Mucosa of descending colon (tissue), 3 donors: ENCODE data around the gene ELP4. TPM values are rescaled to one million over a fixed set of nuclear protein-coding genes. Genes with fewer than 3 reads are reported as not detected.
A peak's percentile ranks its signal among the peaks of the same experiment; 100 is the strongest.
"Not testable (repeated sequence)": the region's sequence is repeated elsewhere in the genome, so short reads cannot be mapped to it uniquely, and the experiment has no call there.

ENCODE experiments used
- ATAC-seq: fragments of 200-7000 bp; cut with Tn5 transposase; one replicate; pipeline ENCODE4 v1.9.1; 2020; ENCODE audit warnings: mild to moderate bottlenecking, moderate library complexity
- DNase-seq, 3 donors: peaks; one replicate each; pipeline ENCODE4 v3.0.0-alpha.2; 2020
- H3K36me3 ChIP-seq: fragments of 200-600 bp; one replicate; pipeline ENCODE4 v1.8.0; 2021; ENCODE audit warnings: low read depth, mild to moderate bottlenecking
- H3K4me1 ChIP-seq: fragments of 200-600 bp; one replicate; pipeline ENCODE4 v1.8.0; 2021; ENCODE audit warnings: low read depth, mild to moderate bottlenecking
- H3K4me3 ChIP-seq: fragments of 200-600 bp; one replicate; pipeline ENCODE4 v1.8.0; 2021; ENCODE audit warnings: mild to moderate bottlenecking
- H3K9me3 ChIP-seq: fragments of 200-600 bp; one replicate; pipeline ENCODE4 v1.8.0; 2021; ENCODE audit warnings: mild to moderate bottlenecking
- intact Hi-C, 2 donors: fragments of 100-400 bp; cut with DNase I in 1 of 2; cut with micrococcal nuclease in 1 of 2; formaldehyde crosslinking; loops; one replicate each; pipeline versions ENCODE4 v1.11.0 to v1.11.1; 2022; cut with DNase I, micrococcal nuclease
- total RNA-seq, 3 donors: library from RNA; stranded (reverse); fragmentation: NEBNext Ultra II Directional in 2 of 3; extraction: Animal tissue kit (Norgen Biotek cat#: 25700) in 2 of 3; gene quantifications; one replicate each; pipeline versions ENCODE4 v1.2.1 to v1.2.4, GENCODE V29; 2021 to 2023
- TF ChIP-seq, protein P1 (sequence below): fragments of 200-600 bp; IDR thresholded peaks from one replicate; pipeline ENCODE4 v1.8.0; 2022; ENCODE audit warnings: antibody characterized with exemption, mild to moderate bottlenecking
- donor health status: DM: no; HTN: no; CAD: no; lungs with moderate emphysema.
- donor health status: DM: no; HTN: no; CAD: no.
- donor health status: DM: no; HTN: yes; CAD: no.

ELP4 gene
- total RNA-seq, 3 donors from 2014 or later = 13.2 to 21.4 (median 18.7) TPM

DNA sequence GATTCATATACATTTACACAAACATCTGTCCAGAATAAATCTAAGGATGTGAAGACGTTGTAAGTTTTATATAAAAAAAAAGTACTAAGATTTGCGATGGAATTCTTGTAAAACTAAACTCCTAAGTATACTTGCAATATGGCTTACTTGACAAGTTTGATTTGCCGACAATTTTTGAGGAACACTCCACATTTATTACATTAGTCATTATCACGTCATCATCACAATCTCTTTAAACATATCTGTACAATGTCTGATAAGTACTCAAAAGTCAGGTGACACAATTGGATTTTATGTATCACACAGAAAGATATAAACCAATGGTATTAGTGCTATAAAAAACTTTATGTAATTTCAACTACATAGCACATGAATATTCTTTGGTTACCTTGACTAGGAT lies 30.5 kb upstream of the ELP4 start:
- TF ChIP-seq, protein P1, sequence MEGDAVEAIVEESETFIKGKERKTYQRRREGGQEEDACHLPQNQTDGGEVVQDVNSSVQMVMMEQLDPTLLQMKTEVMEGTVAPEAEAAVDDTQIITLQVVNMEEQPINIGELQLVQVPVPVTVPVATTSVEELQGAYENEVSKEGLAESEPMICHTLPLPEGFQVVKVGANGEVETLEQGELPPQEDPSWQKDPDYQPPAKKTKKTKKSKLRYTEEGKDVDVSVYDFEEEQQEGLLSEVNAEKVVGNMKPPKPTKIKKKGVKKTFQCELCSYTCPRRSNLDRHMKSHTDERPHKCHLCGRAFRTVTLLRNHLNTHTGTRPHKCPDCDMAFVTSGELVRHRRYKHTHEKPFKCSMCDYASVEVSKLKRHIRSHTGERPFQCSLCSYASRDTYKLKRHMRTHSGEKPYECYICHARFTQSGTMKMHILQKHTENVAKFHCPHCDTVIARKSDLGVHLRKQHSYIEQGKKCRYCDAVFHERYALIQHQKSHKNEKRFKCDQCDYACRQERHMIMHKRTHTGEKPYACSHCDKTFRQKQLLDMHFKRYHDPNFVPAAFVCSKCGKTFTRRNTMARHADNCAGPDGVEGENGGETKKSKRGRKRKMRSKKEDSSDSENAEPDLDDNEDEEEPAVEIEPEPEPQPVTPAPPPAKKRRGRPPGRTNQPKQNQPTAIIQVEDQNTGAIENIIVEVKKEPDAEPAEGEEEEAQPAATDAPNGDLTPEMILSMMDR = no peak
- no peaks in the 10 kb centered on the region for H3K9me3 ChIP-seq
- intact Hi-C loops = no loop called here
- ATAC-seq (no peak), DNase-seq (no peak)
- no peaks in the 10 kb centered on the region for H3K4me1 ChIP-seq
- H3K36me3 ChIP-seq = no peaks in the 10 kb centered on the region
- no peak overlapping the region for H3K4me3 ChIP-seq

DNA sequence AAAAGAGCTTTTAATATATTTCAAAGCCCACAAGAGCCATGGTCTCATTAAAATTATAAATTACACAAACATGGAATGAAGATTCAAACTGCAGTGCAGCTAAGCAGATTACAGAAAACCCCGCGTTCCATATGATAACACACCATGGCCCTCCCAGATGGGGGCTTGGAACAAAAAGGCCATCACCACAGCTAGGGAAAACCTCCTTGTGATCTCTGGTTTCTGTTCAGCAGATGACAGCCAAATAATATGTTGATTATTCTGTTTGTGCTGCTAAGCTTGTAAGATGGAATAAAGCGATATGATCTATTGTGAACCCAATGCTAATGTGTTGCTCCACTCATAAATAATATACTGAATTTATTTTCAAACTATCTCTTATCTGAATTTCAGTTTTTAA lies 28.6 kb upstream of the ELP4 start:
- intact Hi-C loops = no loop called here
- Histone ChIP-seq H3K4me1 (no peaks in the 10 kb centered on the region), H3K4me3 (no peak overlapping the region), H3K9me3 (no peaks in the 10 kb centered on the region), H3K36me3 (no peaks in the 10 kb centered on the region)
- TF ChIP-seq, protein P1 = no peak
- ATAC-seq = no peak
- no peak for DNase-seq

DNA sequence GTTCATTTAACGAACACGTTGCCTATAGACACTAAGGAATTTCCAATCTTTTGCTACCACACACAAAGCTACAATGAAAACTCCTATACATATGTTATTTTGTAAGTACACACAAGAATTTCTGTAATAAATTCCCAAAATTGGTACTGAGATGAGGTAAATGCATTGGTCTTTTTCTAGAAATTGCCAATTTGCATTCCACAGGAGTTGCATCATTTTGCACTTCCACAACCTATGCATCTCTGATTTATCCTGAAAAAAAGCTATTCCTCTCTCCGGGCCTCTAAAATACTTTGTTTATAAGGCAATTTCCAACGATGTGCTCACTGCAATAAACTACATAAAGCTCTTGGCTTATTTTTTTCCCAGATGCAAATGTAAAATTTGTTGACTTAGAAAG lies 25.1 kb upstream of the ELP4 start:
- DNase-seq = no peak
- no peaks in the 10 kb centered on the region for H3K36me3 ChIP-seq
- H3K9me3 ChIP-seq = no peaks in the 10 kb centered on the region
- no peak for ATAC-seq
- TF ChIP-seq, protein P1 = no peak
- intact Hi-C loops = no loop called here
- no peak overlapping the region for H3K4me3 ChIP-seq
- no peaks in the 10 kb centered on the region for H3K4me1 ChIP-seq

DNA sequence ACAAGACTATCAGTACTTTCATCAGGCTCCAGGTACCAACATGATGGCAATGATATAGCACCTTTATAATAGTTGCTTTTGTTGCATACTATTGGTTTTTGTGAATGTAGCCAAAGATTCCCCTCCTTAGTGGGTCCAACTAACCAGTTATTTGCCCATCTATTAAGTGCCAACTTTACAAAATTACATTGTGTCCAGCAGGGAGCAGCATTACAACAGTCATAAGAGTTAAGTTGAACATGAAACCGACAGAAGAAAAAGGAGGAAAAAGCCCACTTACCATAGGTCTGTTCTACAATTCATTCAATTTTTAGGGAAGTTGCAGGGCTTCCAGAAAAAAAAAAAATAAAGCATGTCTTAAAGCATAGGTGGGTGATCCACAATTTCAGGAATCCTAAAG lies 21.7 kb upstream of the ELP4 start:
- TF ChIP-seq, protein P1 = no peak
- H3K4me3 ChIP-seq = no peak overlapping the region
- H3K36me3 ChIP-seq = no peaks in the 10 kb centered on the region
- intact Hi-C loops = no loop called here
- no peaks in the 10 kb centered on the region for H3K4me1 ChIP-seq
- no peak for ATAC-seq
- H3K9me3 ChIP-seq = no peaks in the 10 kb centered on the region
- peak in 1 of 3 donors; percentile 20 for DNase-seq

DNA sequence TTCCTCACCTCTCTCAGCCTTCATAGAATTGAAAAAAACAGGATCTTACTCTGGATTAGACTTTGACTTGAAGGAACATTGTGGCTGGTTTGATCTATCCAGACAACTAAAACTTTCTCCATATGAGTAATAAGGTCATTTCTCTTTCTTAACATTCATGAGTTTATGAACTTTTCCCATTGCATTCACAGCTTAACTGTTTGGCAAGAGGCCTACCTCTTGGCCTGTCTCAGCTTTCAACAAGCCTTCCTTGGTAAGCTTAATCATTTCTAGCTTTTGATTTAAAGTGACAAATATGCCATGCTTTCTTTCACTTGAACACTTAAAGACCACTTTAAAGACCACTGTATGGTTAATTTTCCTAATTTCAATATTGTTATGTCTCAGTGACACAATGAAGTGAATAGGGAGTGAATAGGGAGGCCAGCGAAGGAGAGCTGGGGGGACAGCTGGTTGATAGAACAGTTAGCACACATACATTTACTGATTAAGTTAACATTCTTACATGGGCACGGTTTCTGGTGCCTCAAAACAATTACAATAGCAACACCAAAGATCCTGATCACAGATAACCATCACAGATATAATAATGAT lies 17.1 kb upstream of the ELP4 start:
- no peak overlapping the region for H3K4me3 ChIP-seq
- no peaks in the 10 kb centered on the region for H3K36me3 ChIP-seq
- TF ChIP-seq, protein P1 = no peak
- no peaks in the 10 kb centered on the region for H3K4me1 ChIP-seq
- intact Hi-C loops = no loop called here
- no peak for DNase-seq
- H3K9me3 ChIP-seq = no peaks in the 10 kb centered on the region
- no peak for ATAC-seq

DNA sequence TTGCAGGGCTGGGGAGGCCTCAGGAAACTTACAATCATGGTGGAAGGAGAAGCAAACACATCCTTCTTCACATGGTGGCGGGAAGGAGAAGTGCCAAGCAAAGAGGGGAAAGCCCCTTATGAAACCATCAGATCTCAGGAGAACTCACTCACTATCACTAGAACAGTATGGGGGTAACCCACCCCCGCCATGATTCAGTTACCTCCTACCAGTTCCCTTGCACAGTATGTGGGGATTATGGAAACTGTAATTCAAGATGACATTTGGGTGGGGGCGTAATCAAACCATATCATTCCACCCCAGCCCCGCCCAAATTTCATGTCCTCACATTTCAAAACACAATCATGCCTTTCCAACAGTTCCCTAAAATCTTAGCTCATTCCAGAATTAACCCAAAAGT lies 16.3 kb upstream of the ELP4 start:
- TF ChIP-seq, protein P1 = no peak
- ATAC-seq (no peak), DNase-seq (no peak)
- H3K4me3 ChIP-seq = no peak overlapping the region
- H3K36me3 ChIP-seq = no peaks in the 10 kb centered on the region
- no peaks in the 10 kb centered on the region for H3K9me3 ChIP-seq
- H3K4me1 ChIP-seq = no peaks in the 10 kb centered on the region
- intact Hi-C loops = no loop called here

DNA sequence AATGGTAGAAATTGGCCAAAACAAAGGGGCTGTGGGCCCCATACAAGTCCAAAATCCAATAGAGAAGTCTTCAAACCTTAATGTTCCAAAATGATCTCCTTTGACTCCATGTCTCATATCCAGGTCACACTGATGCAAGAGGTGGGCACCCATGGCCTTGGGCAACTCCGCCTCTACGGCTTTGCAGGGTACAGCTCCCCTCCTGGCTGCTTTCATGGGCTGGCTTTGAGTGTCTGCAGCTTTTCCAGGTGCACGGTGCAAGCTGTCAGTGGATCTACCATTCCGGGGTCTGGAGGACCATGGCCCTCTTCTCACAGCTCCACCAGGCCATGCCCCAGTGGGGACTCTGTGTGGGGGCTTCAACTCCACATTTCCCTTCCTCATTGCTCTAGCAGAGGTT lies 15.8 kb upstream of the ELP4 start:
- ATAC-seq, H3K4me3 ChIP-seq, H3K4me1 ChIP-seq, H3K9me3 ChIP-seq, DNase-seq, H3K36me3 ChIP-seq, intact Hi-C loops: not testable (repeated sequence)
